ENCODE results near the gene PALB2.

PALB2 gene

DNA sequence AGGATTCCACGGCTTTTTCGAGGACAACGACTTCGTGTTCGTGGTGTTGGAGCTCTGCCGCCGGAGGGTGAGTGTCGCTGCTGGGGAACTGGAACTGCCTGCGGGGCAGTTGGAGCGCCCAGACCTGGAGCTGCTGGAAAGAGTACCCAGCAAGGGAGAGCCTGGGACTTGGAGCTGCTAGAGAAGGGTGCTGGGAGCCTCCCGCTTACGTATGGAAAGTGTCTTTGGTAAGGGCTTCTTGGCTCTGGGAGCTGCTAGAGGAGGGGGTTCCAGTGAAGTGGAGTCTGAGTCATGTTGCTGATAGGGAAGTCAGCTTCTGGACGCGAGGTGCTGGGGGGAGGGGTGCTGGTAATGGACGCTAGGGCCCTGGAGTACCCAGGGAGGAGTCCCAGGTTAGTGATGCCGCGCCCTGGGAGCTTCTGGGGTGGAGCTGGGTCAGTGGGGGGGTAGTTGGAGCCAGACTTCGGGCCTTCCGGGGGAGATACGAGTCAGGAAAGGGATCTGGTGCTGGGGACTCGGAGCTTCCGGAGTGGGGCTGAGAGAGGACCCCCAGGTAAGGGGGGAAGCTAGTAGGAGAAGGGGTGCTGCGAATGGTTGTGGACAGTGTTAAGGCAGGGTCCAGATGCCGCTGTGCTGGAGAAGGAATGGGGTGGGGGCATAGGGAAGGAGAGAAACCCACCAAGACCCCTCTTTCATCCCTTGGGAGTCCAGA lies 38.3 kb upstream of the PALB2 start:
- DNase-seq (ENCODE audit: low read depth), result no peak
- TF ChIP-seq, protein P1, sequence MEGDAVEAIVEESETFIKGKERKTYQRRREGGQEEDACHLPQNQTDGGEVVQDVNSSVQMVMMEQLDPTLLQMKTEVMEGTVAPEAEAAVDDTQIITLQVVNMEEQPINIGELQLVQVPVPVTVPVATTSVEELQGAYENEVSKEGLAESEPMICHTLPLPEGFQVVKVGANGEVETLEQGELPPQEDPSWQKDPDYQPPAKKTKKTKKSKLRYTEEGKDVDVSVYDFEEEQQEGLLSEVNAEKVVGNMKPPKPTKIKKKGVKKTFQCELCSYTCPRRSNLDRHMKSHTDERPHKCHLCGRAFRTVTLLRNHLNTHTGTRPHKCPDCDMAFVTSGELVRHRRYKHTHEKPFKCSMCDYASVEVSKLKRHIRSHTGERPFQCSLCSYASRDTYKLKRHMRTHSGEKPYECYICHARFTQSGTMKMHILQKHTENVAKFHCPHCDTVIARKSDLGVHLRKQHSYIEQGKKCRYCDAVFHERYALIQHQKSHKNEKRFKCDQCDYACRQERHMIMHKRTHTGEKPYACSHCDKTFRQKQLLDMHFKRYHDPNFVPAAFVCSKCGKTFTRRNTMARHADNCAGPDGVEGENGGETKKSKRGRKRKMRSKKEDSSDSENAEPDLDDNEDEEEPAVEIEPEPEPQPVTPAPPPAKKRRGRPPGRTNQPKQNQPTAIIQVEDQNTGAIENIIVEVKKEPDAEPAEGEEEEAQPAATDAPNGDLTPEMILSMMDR (conservative IDR thresholded peaks at IDR 0.05; ENCODE audit: low read depth, low read length), result no peak

GRCh38 chr16:23678430-23679273 lies 37.5 kb upstream of the PALB2 start, which contains the start of gene PLK1:
TSS of gene PLK1 (plus strand) at chr16:23678889. CDS start at chr16:23678933, 44 bp downstream.
- H3K4me3 ChIP-seq (ENCODE audit: low read length), result peak within 1 kb of the TSS; percentile 83
- TF ChIP-seq, protein P1 (conservative IDR thresholded peaks at IDR 0.05; ENCODE audit: low read depth, low read length), result peak; percentile 50
- peak; percentile 46 for DNase-seq (ENCODE audit: low read depth)

More for the DNA sequence above, 38.3 kb upstream of the PALB2 start:
- peak overlapping the region; percentile 83 for H3K4me3 ChIP-seq (ENCODE audit: low read length)

- TF ChIP-seq, protein P1 (conservative IDR thresholded peaks at IDR 0.05; ENCODE audit: low read depth, low read length), result no peak
- H3K4me3 ChIP-seq (ENCODE audit: low read length), result no peak overlapping the region
- no peak for DNase-seq (ENCODE audit: low read depth)
Measured at GRCh38 chr16:23676924-23677480, 35.9 kb upstream of the PALB2 start.

GRCh38 chr16:23673971-23674614 lies 33.0 kb upstream of the PALB2 start:
- TF ChIP-seq, protein P1 (conservative IDR thresholded peaks at IDR 0.05; ENCODE audit: low read depth, low read length), result no peak
- DNase-seq (ENCODE audit: low read depth), result no peak
- H3K4me3 ChIP-seq (ENCODE audit: low read length), result no peak overlapping the region

- no peak for DNase-seq (ENCODE audit: low read depth)
- TF ChIP-seq, protein P1 (conservative IDR thresholded peaks at IDR 0.05; ENCODE audit: low read depth, low read length), result no peak
- H3K4me3 ChIP-seq (ENCODE audit: low read length), result no peak overlapping the region
Measured at GRCh38 chr16:23670137-23670776, 29.1 kb upstream of the PALB2 start.

- no peak overlapping the region for H3K4me3 ChIP-seq (ENCODE audit: low read length)
- TF ChIP-seq, protein P1 (conservative IDR thresholded peaks at IDR 0.05; ENCODE audit: low read depth, low read length), result no peak
- DNase-seq (ENCODE audit: low read depth), result no peak
Measured at GRCh38 chr16:23668873-23669272, 27.8 kb upstream of the PALB2 start.

Data from retinal pigment epithelial cell (primary cell).